ENCODE measurements around the gene SCD. TPM values are rescaled to one million over a fixed set of nuclear protein-coding genes. Genes with fewer than 3 reads are reported as not detected.

Gene SCD
- total and polyA plus RNA-seq, 3 donors from 2014 or later: 121 to 196 (median 147) TPM

- peaks cover 9% of the 10 kb centered on the region for H3K4me1 ChIP-seq
- H3K4me3 ChIP-seq: no peak overlapping the region
- TF ChIP-seq CTCF (IDR thresholded peaks at IDR 0.05): no peak
- TF ChIP-seq POLR2A (IDR thresholded peaks at IDR 0.05): no peak
- WGBS, 2 donors: 91 to 93% methylated on average over 6 of the region's 6 CpGs
- H3K27me3 ChIP-seq: no peaks in the 10 kb centered on the region
- no peaks in the 10 kb centered on the region for H3K9me3 ChIP-seq
- no peaks in the 10 kb centered on the region for H3K36me3 ChIP-seq (ENCODE audit: low read depth, missing control alignments)
- no peak overlapping the region for H3K27ac ChIP-seq
- no peak for DNase-seq
- intact Hi-C loops (cut with DNase I; ENCODE audit: low total_unique reads): no loop called here
Measured at GRCh38 chr10:100353770-100354485, 6.9 kb downstream of the SCD start.

DNA sequence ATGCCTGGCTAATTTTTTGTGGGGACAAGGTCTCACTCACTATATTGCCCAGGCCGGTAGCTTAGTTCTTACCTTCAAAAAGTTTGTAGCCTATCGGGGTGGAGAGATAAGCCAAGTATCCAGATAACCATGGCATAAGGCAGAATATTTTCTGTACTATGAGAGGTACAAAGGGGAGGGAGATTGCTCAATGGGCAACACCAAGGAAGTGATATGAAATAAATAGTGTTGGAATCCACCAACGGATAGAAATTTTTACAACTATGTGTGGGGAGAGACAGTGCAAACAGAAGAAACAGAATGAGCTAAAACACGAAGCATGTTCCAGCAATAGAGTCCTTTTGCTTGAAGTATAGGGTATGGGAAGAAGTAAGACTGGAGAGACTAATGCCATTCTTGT, 8.1 kb downstream of the SCD start:
- DNase-seq: no peak
- TF ChIP-seq POLR2A (IDR thresholded peaks at IDR 0.05) (no peak), CTCF (IDR thresholded peaks at IDR 0.05) (no peak)
- Histone ChIP-seq H3K4me3 (no peak overlapping the region), H3K27me3 (no peaks in the 10 kb centered on the region), H3K9me3 (no peaks in the 10 kb centered on the region), H3K27ac (no peak overlapping the region), H3K36me3 (ENCODE audit: low read depth, missing control alignments) (no peaks in the 10 kb centered on the region), H3K4me1 (peaks cover 19% of the 10 kb centered on the region)
- 71 to 79% methylated on average over 4 of the region's 4 CpGs for WGBS, 2 donors
- intact Hi-C loops (cut with DNase I; ENCODE audit: low total_unique reads): no loop called here

- TF ChIP-seq CTCF (IDR thresholded peaks at IDR 0.05): no peak
- TF ChIP-seq POLR2A (IDR thresholded peaks at IDR 0.05): no peak
- Histone ChIP-seq H3K9me3 (no peaks in the 10 kb centered on the region), H3K27ac (no peak overlapping the region), H3K4me3 (no peak overlapping the region), H3K4me1 (peaks cover 27% of the 10 kb centered on the region), H3K36me3 (ENCODE audit: low read depth, missing control alignments) (no peaks in the 10 kb centered on the region), H3K27me3 (no peaks in the 10 kb centered on the region)
- intact Hi-C loops (cut with DNase I; ENCODE audit: low total_unique reads): no loop called here
- 76 to 83% methylated on average over 14 of the region's 14 CpGs for WGBS, 2 donors
- no peak for DNase-seq
Measured at GRCh38 chr10:100356067-100357017, 9.3 kb downstream of the SCD start.

- TF ChIP-seq POLR2A (IDR thresholded peaks at IDR 0.05) (no peak), CTCF (IDR thresholded peaks at IDR 0.05) (no peak)
- DNase-seq: no peak
- no peak overlapping the region for H3K27ac ChIP-seq
- H3K9me3 ChIP-seq: no peaks in the 10 kb centered on the region
- H3K4me1 ChIP-seq: peaks cover 23% of the 10 kb centered on the region
- no peaks in the 10 kb centered on the region for H3K27me3 ChIP-seq
- 77 to 85% methylated on average over 4 of the region's 4 CpGs for WGBS, 2 donors
- intact Hi-C loops (cut with DNase I; ENCODE audit: low total_unique reads): no loop called here
- no peak overlapping the region for H3K4me3 ChIP-seq
- H3K36me3 ChIP-seq (ENCODE audit: low read depth, missing control alignments): no peaks in the 10 kb centered on the region
Measured at GRCh38 chr10:100357059-100357858, 10.2 kb downstream of the SCD start.

Data from testis (tissue), 3 donors.